DMS53 treated with DMSO at 0.1 percent for 48 hours (cell line): ENCODE measurements around the gene CALHM6.

Experiments
- DNase-seq: peaks from one replicate; lab custom pipeline; 2025; ENCODE audit not compliant: unreplicated experiment; lab: John Stamatoyannopoulos, UW

The CALHM6 gene

DNA sequence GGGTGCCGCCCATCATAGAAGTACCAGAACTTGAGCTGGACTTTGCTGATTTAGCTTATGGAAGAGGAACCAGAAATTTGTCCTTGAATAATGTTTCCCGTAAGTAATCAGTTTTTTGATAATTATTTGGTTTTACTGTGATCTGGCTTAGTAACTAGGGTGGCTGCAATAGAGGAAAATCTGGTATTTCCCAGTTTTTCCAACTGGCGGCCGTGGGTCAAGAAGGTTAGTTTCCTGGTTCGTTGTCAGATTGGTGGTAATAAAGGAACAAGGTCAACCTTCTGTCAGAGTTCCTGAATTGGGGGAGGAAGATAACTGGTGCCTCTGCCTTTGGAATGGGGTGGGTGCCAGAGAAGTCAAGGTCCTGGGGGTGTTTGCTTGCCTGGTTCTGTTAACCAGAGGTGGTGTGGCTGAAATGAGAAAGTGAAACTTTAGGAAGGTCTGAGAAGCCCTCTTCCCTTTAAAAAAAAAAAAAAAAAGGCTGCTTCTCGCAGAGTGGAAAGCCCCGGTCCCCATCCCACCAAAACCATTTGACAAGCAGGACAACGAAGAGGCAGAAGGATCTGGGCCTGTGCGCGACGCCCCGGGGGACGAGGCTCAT, at the start of gene CALHM6:
Gene CALHM6, plus strand, starts transcription at position 45 of the 601 bp plus-strand sequence. Its CDS starts 555 bp downstream, at position 600.
- no peak for DNase-seq

- DNase-seq, result no peak
Observed at GRCh38 chr6:116412270-116412669, 48.9 kb upstream of the CALHM6 start.

- no peak for DNase-seq
Observed at GRCh38 chr6:116413357-116413756, 47.8 kb upstream of the CALHM6 start.

GRCh38 chr6:116417661-116418060, 43.5 kb upstream of the CALHM6 start:
- no peak for DNase-seq

DNA sequence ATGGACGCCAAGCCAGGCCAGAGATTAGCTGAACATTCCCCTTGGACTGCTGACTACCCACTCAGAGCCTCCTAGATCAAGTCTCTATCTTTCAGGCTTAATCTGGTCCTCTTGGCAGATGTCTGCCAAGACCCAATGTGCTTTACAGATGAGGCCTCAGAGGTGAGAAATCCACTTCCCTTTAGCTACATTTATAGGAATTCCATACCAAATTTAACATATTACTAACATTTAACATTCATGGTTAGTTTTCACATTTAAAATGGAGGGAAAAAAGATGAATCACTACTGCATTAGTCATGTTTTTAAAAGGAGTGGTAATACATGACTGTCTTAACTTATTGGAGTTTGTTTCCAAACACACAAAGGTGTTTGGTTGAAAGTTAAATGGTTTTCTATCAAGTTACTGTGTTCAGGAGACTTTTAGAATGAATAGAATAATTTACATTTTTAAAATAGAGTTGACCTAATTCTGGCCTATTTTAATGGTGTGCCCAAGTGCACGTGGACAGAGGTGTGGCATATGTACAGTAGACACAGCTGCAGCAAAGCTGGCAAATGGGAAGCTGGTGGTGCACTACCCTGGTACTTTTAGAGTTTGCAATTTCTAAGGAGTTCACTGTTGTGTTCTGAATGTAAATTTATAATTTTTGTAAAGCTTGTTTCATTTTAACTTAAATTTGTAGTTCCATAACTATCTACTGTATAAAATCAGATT, 41.9 kb upstream of the CALHM6 start:
- DNase-seq, result no peak

DNA sequence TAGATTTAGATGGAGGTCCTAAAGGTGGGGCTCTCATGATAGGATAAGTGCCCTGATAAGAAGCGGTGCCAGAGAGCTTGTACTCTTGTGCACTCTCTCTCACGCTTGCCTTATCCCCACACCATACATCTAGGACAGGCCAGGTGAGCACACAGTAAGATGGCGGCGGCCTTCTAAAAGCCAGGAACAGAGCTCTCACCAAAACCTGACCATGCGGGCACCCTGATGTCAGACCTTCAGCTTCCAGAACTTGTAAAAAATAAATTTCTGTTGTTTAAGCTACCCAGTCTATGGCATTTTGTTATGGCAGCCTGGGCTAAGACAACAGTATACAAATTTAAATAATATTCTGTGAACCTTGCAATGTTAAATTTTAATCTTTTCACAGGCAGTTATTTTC, 40.8 kb upstream of the CALHM6 start:
- no peak for DNase-seq

DNA sequence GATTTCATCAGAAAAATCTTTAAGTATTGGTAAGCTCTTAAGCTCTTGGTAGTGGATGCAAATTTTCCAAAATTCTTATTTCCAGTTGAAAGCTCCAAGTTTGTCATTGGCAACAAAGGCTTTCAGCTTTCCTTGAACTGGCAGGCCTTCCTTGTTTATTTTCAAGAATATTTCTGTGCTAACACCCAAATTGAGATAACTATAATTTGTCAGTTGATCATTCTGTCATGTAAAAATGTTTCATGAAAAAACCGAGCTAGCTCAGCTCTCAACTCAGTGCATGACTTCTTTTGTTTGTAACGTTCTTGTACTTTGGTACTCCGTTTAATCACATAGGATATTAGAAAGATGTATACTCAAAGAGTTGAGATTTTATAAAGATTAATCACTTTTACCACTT, 38.9 kb upstream of the CALHM6 start:
- DNase-seq, result no peak

DNA sequence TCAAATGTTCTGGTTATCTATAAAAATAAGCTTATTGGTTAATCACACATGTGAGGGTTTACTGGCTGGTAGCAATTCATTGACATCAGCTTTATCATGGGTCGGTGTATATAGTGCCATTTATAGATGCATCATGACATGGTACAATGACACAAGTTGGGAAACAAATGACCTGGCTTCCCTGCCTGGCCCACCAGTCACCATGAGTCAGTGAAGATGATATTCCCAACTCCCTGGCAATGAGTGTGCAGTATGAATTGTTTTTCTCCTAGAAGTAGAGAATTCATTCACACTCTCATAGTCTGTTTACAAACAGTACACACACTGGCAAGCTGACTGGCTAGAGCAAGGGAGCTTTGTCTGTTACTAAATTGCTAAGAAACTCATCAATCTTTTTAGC, 37.2 kb upstream of the CALHM6 start:
- DNase-seq, result no peak

DNA sequence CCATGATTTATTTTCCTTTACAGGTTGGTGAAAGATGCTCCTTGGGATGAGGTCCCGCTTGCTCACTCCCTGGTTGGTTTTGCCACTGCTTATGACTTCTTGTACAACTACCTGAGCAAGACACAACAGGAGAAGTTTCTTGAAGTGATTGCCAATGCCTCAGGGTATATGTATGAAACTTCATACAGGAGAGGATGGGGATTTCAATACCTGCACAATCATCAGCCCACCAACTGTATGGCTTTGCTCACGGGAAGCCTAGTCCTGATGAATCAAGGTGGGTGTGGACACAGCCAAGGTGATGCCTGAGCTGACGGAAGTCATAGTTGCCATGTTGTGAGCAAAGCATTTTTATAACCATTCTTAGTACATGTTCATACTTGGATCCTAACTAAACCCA, 34.6 kb upstream of the CALHM6 start:
- no peak for DNase-seq

DNA sequence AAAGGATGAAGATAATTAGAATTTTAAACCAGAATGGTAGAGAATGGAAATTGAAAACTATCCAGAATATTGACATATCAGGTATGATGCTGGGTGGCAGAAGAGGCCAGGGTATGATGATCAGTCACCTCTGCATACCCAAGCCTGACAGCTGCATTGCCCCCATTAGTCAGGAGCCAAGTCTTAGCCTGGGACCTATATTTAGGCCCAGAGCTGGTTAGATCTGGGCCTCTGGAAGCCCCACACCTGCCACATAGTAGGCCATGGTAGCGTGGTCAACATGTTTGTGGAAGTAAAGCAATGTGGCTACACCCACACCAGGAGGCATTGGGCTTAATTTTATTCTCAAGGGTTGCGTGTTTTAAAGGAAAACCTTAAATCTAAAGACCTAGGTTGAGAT, 32.1 kb upstream of the CALHM6 start:
- no peak for DNase-seq

- DNase-seq, result no peak
Observed at GRCh38 chr6:116430860-116431259, 30.3 kb upstream of the CALHM6 start.

- DNase-seq, result no peak
Observed at GRCh38 chr6:116431964-116432595, 29.1 kb upstream of the CALHM6 start.

DNA sequence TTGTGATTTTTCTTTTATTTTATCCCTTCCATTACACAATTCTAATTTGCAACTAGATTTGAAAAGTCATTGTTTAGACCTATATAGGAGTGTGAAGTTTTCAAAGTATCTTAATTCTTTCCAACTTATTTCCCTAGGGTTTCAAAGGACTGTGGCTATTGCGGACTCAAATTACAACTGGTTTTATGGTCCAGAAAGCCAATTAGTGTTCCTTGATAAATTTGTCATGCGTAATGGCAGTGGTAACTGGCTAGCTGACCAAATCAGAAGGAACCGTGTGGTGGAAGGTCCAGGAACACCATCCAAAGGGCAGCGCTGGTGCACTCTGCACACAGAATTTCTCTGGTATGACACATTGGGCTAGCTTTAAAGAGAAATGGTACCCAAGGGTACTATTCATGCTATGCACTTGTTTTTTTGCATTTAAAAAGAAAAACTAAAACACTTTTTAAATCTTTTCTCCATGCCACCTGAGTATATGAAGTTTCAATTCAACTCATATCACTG, 27.9 kb upstream of the CALHM6 start:
- no peak for DNase-seq

DNA sequence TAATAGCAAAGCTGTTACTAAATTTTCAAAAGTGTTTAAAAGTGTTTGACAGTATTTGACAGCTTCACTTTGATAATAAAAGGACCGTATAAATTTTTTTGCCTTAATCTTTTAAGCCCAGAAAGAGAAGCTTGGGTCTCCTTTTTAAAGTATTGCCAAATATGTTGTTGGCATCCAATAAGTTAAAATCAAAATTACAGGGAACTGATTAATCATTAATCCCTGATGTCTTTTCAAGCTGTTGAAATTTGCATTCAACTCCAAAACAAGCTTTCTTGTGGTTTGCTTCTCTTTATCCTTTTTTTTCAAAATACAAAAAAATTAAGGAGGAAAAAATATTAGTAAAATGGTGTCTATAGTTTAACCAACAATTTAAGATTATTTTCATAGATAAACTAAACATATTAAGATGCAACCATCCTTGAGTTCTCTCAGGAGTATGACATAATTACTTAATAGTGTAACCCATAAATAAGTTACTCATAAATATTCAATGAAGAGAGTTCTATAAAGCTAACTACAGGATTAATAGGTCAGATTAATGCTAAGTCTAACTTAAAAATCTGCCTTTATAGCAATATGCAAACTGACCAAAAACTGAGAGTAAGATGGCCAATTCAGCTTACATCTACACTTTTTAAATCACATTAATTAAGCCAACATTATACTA, 27.0 kb upstream of the CALHM6 start:
- no peak for DNase-seq

GRCh38 chr6:116436586-116436985, 24.6 kb upstream of the CALHM6 start:
- no peak for DNase-seq

- no peak for DNase-seq
Observed at GRCh38 chr6:116437656-116438055, 23.5 kb upstream of the CALHM6 start.

- DNase-seq, result no peak
Observed at GRCh38 chr6:116438590-116439448, 22.4 kb upstream of the CALHM6 start.

DNA sequence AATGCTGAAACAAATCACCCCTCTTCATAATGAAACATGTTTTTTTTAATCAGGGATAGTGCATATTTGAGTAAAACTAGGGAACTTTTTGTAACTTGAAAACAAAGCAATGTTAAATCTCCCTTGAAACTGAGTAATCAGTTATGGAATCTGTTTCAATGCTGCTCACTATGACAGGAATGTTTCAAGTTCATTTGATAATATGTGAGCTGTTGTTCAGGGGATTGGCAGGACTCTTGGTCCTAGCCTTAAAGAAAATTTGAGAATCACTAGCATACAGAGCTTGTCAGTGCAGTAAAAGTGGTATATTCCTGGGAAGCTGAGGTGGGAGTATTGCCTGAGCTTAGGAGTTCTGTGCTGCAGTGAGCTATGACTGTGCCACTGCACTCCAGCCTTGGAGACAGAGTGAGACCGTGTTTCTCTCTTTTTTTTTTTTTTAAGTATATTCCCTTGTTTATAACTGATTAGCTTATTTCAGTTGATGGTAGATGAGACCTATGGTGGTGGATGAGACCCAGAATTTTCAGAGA, 21.6 kb upstream of the CALHM6 start:
- no peak for DNase-seq

DNA sequence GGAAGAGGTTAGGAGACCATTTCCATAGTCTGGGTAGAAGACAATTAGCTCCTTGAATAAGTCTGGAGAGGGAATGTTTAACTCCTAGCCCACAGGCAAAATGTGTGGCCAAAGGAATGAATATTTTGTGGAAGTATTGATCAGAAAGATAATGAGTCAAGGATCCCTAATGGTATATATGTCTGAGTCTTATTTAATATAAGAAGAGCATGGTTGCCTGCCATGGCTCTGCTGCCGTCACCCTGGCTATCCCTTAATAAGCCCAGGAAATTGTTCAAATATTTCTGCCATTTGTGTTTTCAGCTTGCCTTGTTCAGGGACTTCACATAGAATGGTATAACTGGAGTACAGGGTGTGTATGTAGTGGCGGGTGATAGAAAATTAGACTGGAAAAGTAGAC, 18.1 kb upstream of the CALHM6 start:
- no peak for DNase-seq

DNA sequence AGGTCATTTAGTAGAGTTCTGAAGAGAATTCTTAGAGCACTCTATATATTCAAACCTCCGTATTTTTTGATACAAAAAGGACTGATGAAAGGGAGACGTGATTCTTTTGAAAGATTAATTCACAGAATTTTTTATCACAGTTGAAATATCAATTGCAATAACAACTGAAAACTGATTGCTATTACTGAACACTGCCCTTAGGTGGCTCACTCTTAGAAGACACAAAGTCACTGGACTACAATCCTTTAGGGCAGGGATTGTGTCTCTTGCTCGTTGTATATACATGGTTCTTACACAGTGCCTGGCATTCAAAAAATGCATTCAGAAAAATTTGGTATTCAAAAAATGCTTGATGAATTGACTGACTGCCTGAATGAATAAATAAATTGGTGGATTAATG, 17.1 kb upstream of the CALHM6 start:
- DNase-seq, result peak; percentile 35

GRCh38 chr6:116444575-116444974, 16.6 kb upstream of the CALHM6 start:
- DNase-seq, result no peak
